ENCODE measurements around the gene ATG7. TPM values are rescaled to one million over a fixed set of nuclear protein-coding genes. Genes with fewer than 3 reads are reported as not detected.

ATG7 gene
- total RNA-seq, 1 donor from 2014 or later: 51.7 TPM

GRCh38 chr3:11291808-11292207, 19.6 kb downstream of the ATG7 start:
- no peaks in the 10 kb centered on the region for H3K27me3 Mint-ChIP-seq
- H3K36me3 Mint-ChIP-seq (ENCODE audit: low read depth): peaks cover 15% of the 10 kb centered on the region
- peak overlapping the region; percentile 99 for H3K27ac Mint-ChIP-seq
- H3K4me1 Mint-ChIP-seq: peaks cover 55% of the 10 kb centered on the region
- ChIA-PET CTCF (no interaction called here), POLR2A (interaction anchor here (0.6 to 12.2 kb wide), 4 partner anchors 10 to 21 kb away, joined by 3 to 237 read pairs (median 4); partner anchors contain the start of gene ATG7)
- no peak overlapping the region for H3K4me3 Mint-ChIP-seq
- DNase-seq (no peak), ATAC-seq (ENCODE audit: low read depth) (no peak)
- H3K9me3 Mint-ChIP-seq: no peaks in the 10 kb centered on the region
- intact Hi-C loops (cut with micrococcal nuclease): no loop called here
- TF ChIP-seq CTCF (IDR thresholded peaks at IDR 0.05): no peak

- TF ChIP-seq CTCF (IDR thresholded peaks at IDR 0.05): no peak
- ChIA-PET CTCF (no interaction called here), POLR2A (interaction anchor here (1.8 to 2.3 kb wide), 2 partner anchors 10 to 25 kb away, joined by 3 to 8 read pairs; partner anchors contain the start of gene ATG7)
- no peak overlapping the region for H3K4me3 Mint-ChIP-seq
- no peaks in the 10 kb centered on the region for H3K9me3 Mint-ChIP-seq
- intact Hi-C loops (cut with micrococcal nuclease): no loop called here
- DNase-seq (no peak), ATAC-seq (ENCODE audit: low read depth) (no peak)
- H3K27ac Mint-ChIP-seq: no peak overlapping the region
- H3K36me3 Mint-ChIP-seq (ENCODE audit: low read depth): peaks cover 53% of the 10 kb centered on the region
- H3K27me3 Mint-ChIP-seq: no peaks in the 10 kb centered on the region
- peaks cover 3% of the 10 kb centered on the region for H3K4me1 Mint-ChIP-seq
These were observed 24.9 kb downstream of the ATG7 start for GRCh38 chr3:11297126-11297525.

- Mint-ChIP-seq H3K27me3 (no peaks in the 10 kb centered on the region), H3K9me3 (no peaks in the 10 kb centered on the region), H3K4me1 (peaks cover 6% of the 10 kb centered on the region), H3K27ac (no peak overlapping the region), H3K36me3 (ENCODE audit: low read depth) (peaks cover 75% of the 10 kb centered on the region), H3K4me3 (no peak overlapping the region)
- TF ChIP-seq CTCF (IDR thresholded peaks at IDR 0.05): no peak
- POLR2A ChIA-PET: no interaction called here
- no peak for DNase-seq
- CTCF ChIA-PET: no interaction called here
- intact Hi-C loops (cut with micrococcal nuclease): no loop called here
- ATAC-seq (ENCODE audit: low read depth): no peak
These were observed 28.8 kb downstream of the ATG7 start for GRCh38 chr3:11300970-11301369.

- DNase-seq (no peak), ATAC-seq (ENCODE audit: low read depth) (no peak)
- peaks cover 82% of the 10 kb centered on the region for H3K36me3 Mint-ChIP-seq (ENCODE audit: low read depth)
- H3K27me3 Mint-ChIP-seq: no peaks in the 10 kb centered on the region
- TF ChIP-seq CTCF (IDR thresholded peaks at IDR 0.05): no peak
- H3K4me3 Mint-ChIP-seq: no peak overlapping the region
- H3K4me1 Mint-ChIP-seq: peaks cover 11% of the 10 kb centered on the region
- no peaks in the 10 kb centered on the region for H3K9me3 Mint-ChIP-seq
- intact Hi-C loops (cut with micrococcal nuclease): no loop called here
- H3K27ac Mint-ChIP-seq: no peak overlapping the region
- CTCF ChIA-PET: no interaction called here
- POLR2A ChIA-PET: interaction anchor here (0.6 to 0.9 kb wide), 2 partner anchors 30 to 31 kb away, joined by 4 to 5 read pairs; partner anchors contain the start of gene ATG7
These were observed 30.2 kb downstream of the ATG7 start for GRCh38 chr3:11302444-11302843.

- no peak overlapping the region for H3K27ac Mint-ChIP-seq
- POLR2A ChIA-PET: no interaction called here
These were observed 32.0 kb downstream of the ATG7 start for GRCh38 chr3:11304175-11304574.

More at GRCh38 chr3:11304175-11304574, 32.0 kb downstream of the ATG7 start:
- intact Hi-C loops (cut with micrococcal nuclease): loop anchor here (2.0 kb wide), 1 partner anchor 15 kb away; no protein-coding TSS in a partner anchor
- no peak for TF ChIP-seq CTCF (IDR thresholded peaks at IDR 0.05)
- H3K27me3 Mint-ChIP-seq: no peaks in the 10 kb centered on the region
- peaks cover 11% of the 10 kb centered on the region for H3K4me1 Mint-ChIP-seq
- ATAC-seq (ENCODE audit: low read depth) (no peak), DNase-seq (no peak)
- CTCF ChIA-PET: no interaction called here
- peaks cover 82% of the 10 kb centered on the region for H3K36me3 Mint-ChIP-seq (ENCODE audit: low read depth)
- no peak overlapping the region for H3K4me3 Mint-ChIP-seq
- H3K9me3 Mint-ChIP-seq: no peaks in the 10 kb centered on the region

All from activated B cell treated with CpG ODN at 0.5 μM for 24 hours (primary cell).